NOMO-1 (cell line): ENCODE results near the gene CFAP410.

ENCODE experiments used
- DNase-seq, 2 experiments: peaks; one replicate each; lab custom pipeline; 2025; ENCODE audit not compliant: unreplicated experiment in 2 of 2; lab: John Stamatoyannopoulos, UW

CFAP410 gene

DNA sequence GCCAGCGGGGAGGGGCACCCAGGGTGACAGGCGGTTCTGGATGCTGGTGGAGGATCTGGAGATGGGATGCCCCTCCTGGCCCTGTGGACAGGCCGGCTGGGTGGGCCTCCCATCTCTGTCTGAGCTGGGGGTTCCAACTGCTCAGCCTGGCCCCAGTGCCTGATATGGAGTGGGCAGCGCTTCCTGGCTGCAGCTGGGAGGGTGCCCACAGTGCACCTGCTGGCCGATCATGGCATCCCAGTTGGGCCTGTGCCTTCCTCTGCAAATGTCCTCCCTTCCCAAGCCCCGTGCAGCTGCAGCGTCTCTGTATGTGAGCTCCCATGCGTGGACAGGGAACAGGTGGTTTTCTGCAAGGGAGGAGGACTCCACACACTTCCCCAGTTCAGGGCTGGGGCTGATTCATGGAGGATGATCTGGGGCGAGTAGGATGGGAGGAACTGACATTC, 37.2 kb downstream of the CFAP410 start:
- no peak for DNase-seq

DNA sequence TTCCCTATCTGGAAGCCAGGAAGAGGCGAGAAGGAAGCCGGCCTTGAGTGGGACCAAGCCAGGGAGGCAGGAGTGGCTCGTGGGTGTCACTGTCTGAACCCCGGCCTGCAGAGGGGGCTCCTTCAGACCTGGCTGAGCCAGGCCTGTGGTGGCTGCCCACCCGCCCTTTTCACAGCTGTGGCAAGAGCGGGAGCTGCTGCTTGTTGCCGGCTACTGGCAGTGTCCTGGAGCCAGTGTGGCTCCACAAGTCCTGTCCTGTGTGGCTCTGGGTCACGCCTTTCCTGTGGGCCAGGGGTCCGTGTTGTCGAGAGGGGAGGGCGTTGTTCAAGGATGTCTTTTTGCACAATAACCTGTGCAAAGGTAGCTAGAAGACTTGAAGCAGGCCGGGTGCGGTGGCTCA, 38.0 kb downstream of the CFAP410 start:
- DNase-seq, result no peak

DNA sequence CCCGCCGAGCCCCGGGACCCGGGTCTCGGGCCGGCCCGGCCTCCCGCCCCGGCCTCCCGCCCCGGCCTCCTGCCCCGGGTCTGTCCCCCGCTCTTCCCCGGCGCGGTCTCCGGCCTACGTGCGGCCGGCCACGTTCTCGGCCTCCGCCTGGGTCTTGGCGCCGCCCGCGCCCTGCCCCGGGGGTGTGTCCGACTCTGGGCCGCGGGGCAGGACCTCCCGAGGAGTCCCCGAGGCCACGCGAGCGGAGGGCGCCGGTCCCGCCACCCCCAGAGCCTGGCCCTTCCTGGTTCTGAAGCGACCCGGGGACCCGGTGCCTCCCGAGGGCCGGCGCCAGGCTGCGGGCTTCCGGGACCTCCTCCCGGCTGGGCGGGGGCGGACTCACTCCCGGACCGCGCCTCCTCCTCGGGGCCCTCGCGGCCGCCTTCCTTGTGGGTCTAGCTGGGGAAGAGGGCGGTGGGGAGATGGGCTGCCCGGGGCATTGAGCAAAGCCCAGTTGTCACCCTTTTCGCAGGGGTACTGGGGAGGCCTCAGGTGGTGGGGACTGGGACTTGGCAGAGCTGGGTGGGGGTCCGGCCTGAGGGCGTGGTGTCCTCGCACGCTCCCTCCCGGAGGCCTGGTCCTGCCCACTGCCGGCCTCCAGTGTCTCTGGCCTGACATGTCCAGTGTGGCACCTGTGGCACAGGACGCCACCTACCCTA, 38.8 kb downstream of the CFAP410 start:
- DNase-seq, result peak; percentile 25 to 55

GRCh38 chr21:44299458-44300261, 39.5 kb downstream of the CFAP410 start, which contains the start of gene PFKL:
PFKL (plus strand) TSS chr21:44300053; CDS start chr21:44300106, 53 bp downstream.
- peak; percentile 73 to 86 for DNase-seq

DNA sequence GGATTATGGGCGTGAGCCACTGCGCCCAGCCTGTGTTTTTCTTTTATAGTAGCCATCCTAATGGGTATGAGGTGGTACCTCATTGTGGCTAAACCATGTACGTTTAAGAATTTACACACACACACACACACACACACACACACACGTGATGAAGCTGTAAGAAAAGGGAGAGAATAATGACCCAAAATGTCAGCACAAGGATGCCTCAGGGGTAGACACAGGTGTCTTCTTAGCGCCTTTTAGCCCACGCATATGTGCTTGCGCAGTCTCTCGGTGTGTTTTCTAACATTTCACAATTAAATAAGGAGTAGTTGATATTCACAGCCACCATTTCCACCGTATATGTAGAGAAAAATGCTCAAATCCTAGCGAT, 40.1 kb downstream of the CFAP410 start:
- peak; percentile 49 to 72 for DNase-seq

GRCh38 chr21:44298301-44298700, 40.9 kb downstream of the CFAP410 start:
- peak in 1 of 2 experiments; percentile 7 for DNase-seq

- peak; percentile 68 to 79 for DNase-seq
These were observed 41.5 kb downstream of the CFAP410 start for GRCh38 chr21:44297525-44298290.

DNA sequence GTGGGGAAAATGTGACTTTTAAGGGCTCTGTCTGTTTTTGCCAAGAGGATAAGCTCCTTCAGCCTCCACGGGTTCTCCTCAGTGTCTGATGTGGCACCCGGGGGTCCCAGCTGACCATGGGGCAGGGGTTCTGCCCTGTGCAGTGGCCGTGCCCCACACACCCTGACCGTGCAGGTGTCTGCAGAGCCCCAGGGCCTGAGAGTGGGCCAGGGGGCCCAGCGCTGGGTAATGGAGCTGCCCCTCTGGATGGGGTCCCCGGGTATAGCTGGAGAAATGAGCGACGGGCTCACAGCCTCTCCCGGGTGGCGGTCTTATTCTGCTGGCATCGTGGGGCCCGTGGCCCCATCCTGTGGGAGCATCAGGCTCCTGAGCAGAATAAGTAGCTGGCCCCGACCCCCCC, 42.3 kb downstream of the CFAP410 start:
- DNase-seq, result no peak

DNA sequence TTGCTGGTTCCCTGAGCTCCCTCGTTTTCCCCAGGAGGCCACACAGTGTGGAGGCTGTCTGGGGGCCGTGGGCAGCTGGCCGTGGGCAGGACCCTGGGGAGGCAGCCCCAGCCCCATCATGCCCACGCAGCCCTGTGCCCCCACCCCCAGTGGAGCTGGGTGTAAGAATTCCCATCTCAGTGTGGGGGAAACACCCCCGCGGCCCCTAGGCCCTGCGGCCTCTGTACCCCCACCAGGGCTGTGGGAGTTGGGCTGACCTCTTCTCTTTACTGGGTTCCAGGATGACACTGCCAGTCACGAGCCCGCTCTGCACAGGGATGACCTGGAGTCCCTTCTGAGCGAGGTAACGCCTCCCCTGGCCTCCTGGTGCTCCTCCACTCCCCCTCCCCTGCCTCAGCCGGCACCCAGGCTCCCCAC, 43.1 kb downstream of the CFAP410 start:
- DNase-seq, result no peak

GRCh38 chr21:44295646-44296045, 43.5 kb downstream of the CFAP410 start:
- DNase-seq, result no peak

DNA sequence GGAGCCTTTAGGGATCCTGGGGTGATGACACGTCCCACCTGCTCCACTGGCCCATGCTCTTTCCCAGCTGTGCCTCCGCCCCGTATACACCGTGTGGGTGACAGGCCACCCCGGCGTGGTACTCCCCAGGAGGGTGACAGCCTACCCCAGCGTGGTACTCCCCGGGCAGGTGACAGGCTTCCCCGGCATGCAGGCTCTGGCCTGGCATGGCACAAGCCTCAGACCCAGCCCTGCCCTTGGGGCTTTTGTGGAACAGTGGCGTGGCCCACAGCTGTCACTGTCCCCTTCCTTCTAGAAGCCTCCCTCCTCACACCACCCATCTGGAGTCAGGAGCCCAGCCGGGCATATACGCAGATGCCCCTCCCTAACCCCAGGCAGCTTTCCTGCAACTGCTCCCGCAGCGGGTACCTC, 44.0 kb downstream of the CFAP410 start:
- no peak for DNase-seq

- DNase-seq, result no peak
These were observed 44.6 kb downstream of the CFAP410 start for GRCh38 chr21:44294391-44295162.

DNA sequence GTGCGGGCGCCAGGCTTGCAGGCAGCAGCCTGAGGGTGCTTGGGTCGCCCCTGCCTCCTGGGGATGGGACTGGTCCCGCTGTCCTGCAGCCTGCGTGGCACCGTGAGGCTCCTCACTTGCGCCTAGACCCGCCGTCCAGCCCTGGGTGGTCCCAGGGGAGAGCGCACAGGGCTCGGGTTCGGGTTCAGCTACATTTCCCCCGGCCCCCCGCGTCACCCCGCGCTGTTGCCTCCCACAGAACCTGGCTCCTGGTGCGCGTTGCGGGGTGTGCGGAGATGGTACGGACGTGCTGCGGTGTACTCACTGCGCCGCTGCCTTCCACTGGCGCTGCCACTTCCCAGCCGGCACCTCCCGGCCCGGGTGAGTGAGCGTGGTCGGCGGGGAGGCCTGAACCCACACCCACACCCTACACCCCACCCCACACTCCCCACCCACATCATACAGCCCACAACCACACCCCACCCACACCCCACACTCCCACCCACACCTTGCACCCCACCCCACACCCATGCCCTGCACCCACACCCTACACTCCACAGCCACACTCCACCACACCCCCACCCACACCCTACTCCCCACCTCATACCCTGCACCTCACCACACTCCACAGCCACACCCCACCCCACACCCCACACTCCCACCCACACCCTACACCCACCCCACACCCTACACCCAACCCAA, 45.5 kb downstream of the CFAP410 start:
- DNase-seq, result no peak

DNA sequence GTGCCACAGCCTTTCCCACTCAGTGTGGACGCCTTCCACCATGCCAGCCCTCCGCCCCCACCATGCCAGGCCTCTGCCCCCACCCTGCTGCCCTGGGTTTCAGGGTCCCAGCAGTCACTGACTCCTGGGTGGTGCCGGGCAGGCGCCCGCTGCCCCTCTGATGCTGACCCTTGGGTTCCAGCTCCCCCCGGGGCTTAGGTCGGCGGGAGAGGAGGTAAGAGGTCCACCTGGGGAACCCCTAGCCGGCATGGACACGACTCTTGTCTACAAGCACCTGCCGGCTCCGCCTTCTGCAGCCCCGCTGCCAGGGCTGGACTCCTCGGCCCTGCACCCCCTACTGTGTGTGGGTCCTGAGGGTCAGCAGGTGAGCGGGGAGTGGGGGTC, 46.4 kb downstream of the CFAP410 start:
- no peak for DNase-seq

DNA sequence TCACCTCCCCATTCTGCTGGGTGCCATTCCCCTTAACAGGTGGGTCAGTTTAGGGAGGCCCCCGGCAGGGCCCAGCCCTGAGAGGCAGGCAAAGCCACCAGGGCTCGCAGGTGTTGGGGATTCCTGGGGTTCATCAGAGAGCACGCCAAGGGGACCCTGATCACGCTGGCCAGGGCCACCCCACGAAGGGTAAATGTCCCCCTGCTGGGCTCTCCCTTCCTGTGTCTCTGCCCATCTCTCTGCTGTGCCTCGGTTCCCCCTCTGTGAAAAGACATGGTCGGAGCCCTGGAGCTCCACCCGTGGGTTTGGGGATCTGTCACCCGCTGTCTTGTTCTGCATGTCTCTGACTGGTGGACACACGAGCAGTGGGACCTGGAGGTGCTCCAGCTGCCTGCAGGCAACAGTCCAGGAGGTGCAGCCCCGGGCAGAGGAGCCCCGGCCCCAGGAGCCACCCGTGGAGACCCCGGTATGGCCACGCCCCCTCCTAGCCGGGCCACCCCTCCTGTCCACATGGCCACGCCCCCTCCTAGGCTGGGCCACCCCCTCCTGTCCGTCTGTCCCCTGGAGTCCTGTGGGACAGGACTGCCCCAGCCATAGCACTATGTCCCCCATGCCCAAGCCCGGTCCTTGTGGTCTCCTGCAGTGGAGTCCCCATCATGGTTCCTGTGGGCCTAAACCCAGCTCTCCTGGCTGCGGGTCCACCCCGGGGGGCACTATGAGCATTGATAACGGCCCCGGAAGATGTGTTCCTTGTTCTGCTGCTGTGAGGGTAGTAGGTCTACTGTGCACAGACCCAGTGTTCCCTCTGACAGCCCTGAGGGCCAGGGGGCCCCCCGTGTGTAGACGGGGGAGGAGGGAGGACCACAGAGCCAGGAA, 47.0 kb downstream of the CFAP410 start:
- DNase-seq, result no peak

- no peak for DNase-seq
These were observed 47.9 kb downstream of the CFAP410 start for GRCh38 chr21:44291078-44291935.

DNA sequence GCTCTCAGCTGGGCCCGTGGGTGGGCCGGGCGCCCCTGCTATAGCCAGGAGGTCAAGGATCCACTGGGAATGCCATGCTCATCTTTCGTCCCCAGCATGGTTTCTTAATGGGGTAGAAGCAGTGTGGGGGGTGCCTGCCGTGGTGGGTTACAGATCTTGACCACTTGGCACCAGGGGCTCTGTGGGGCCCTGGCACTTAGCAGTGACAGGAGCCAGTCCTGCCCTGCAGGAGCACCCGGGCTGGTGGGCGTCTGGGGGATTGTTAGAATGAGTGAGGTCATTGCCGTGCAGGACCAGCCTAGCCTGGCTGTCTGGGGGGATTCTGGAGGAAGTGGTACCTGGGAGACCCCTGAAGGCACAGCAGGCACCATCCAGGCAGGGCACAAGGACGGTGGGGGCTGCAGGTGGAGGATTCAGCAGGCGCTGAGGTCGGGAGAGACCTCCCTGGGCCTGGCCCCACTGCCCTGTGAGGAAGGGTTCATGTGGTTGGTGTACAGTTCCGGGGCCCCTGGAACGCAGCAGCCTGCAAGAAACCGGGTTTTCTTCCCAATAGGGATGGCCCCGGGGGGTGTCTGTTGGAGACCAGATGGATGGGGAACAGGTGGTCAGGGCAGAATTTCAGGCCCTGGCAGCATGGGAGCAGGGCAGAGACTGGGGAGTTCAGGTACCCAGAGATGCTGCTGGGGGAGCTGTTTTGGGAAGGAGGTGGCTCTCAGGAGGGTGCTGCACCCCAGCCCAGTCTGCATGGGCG, 48.7 kb downstream of the CFAP410 start:
- DNase-seq, result no peak
